ENCODE data around the gene MCC. TPM values are rescaled to one million over a fixed set of nuclear protein-coding genes. Genes with fewer than 3 reads are reported as not detected.
A peak's percentile ranks its signal among the peaks of the same experiment; 100 is the strongest.

MCC gene
- total RNA-seq, 2 donors from 2014 or later = 164 to 187 TPM

DNA sequence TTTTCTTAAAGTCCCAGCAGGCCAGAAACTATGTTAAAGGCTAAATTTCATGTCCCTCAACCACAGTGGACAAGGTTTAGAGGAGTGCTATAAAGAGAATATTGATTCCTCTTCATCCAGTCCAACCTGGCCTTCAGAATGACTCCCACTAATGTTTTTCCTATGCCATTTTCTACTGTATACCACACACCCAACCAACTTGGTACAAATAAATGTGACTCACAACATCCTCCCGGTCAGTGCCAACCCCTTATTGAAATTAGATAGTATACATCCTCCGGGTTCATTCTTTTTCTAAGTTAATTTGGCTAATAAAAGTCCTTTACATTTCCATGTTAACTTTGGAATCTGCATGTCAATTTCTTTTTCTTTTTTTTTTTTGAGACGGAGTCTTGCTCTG lies 268.6 kb downstream of the MCC start:
- no peaks in the 10 kb centered on the region for H3K27me3 ChIP-seq (ENCODE audit: control insufficient read depth, insufficient read depth, low read length, poor library complexity, severe bottlenecking)
- Mint-ChIP-seq H3K4me3 (no peak overlapping the region), H3K27ac (no peak overlapping the region), H3K9me3 (peaks cover 1% of the 10 kb centered on the region), H3K36me3 (ENCODE audit: low read depth) (peaks cover 27% of the 10 kb centered on the region), H3K4me1 (peaks cover 33% of the 10 kb centered on the region), H3K27me3 (ENCODE audit: insufficient read depth) (no peaks in the 10 kb centered on the region)
- no peak overlapping the region for H3K27ac ChIP-seq (ENCODE audit: low read depth, low read length)
- 84 to 97% methylated on average over 2 to 3 of the region's 3 CpGs for WGBS, 2 experiments (ENCODE audit: insufficient coverage in 1 of 2, insufficient read length in 1 of 2)
- TF ChIP-seq, protein P1, sequence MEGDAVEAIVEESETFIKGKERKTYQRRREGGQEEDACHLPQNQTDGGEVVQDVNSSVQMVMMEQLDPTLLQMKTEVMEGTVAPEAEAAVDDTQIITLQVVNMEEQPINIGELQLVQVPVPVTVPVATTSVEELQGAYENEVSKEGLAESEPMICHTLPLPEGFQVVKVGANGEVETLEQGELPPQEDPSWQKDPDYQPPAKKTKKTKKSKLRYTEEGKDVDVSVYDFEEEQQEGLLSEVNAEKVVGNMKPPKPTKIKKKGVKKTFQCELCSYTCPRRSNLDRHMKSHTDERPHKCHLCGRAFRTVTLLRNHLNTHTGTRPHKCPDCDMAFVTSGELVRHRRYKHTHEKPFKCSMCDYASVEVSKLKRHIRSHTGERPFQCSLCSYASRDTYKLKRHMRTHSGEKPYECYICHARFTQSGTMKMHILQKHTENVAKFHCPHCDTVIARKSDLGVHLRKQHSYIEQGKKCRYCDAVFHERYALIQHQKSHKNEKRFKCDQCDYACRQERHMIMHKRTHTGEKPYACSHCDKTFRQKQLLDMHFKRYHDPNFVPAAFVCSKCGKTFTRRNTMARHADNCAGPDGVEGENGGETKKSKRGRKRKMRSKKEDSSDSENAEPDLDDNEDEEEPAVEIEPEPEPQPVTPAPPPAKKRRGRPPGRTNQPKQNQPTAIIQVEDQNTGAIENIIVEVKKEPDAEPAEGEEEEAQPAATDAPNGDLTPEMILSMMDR (conservative IDR thresholded peaks at IDR 0.05) = no peak
- no peak overlapping the region for H3K4me3 ChIP-seq (ENCODE audit: low read length)
- no peak for DNase-seq
- H3K36me3 ChIP-seq (ENCODE audit: control insufficient read depth, insufficient read depth, low read length) = peaks cover 8% of the 10 kb centered on the region
- H3K4me1 ChIP-seq (ENCODE audit: control insufficient read depth, insufficient read depth, low read length) = peaks cover 21% of the 10 kb centered on the region
- no peaks in the 10 kb centered on the region for H3K9me3 ChIP-seq (ENCODE audit: control insufficient read depth, low read length)
- no peak overlapping the region for H3K9ac ChIP-seq (ENCODE audit: extremely low read depth, low read length, poor library complexity, severe bottlenecking)

DNA sequence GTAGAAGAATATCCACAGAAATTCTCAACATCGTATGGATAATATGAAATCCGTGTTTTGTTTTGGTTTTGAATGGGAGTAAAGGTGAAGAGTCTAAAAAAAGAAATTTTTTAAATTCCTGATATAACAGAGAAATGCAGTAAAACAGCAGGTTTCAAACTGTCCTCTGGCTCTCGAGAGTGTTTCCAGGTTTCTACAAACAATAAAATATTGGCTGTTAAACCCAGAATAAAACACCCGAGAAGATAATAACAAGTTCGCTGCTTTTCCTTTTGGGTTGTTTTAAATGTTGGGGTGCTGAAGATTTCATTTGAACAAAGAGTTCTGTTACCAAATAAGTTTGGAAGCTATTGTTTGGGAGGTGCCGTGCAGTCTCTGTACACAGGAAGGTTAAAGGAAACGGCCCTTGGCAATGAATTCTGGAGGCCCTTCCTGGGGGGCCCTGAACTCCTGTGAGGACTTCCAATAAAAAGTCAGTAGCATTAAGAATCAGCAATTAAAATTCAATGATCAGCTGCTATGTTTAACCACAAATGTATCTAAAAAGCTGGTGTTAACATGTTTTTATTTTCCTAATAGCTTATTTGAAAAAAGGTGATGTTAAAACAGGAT lies 269.2 kb downstream of the MCC start:
- H3K9me3 ChIP-seq (ENCODE audit: control insufficient read depth, low read length) = no peaks in the 10 kb centered on the region
- H3K9ac ChIP-seq (ENCODE audit: extremely low read depth, low read length, poor library complexity, severe bottlenecking) = no peak overlapping the region
- Mint-ChIP-seq H3K9me3 (peaks cover 1% of the 10 kb centered on the region), H3K4me1 (peaks cover 28% of the 10 kb centered on the region), H3K27ac (peak overlapping the region; percentile 41), H3K36me3 (ENCODE audit: low read depth) (peaks cover 27% of the 10 kb centered on the region), H3K27me3 (ENCODE audit: insufficient read depth) (no peaks in the 10 kb centered on the region), H3K4me3 (no peak overlapping the region)
- no peaks in the 10 kb centered on the region for H3K27me3 ChIP-seq (ENCODE audit: control insufficient read depth, insufficient read depth, low read length, poor library complexity, severe bottlenecking)
- 71 to 88% methylated on average over 5 to 7 of the region's 7 CpGs for WGBS, 2 experiments (ENCODE audit: insufficient coverage in 1 of 2, insufficient read length in 1 of 2)
- no peak for DNase-seq
- H3K4me1 ChIP-seq (ENCODE audit: control insufficient read depth, insufficient read depth, low read length) = peaks cover 21% of the 10 kb centered on the region
- no peak overlapping the region for H3K4me3 ChIP-seq (ENCODE audit: low read length)
- TF ChIP-seq, protein P1 (conservative IDR thresholded peaks at IDR 0.05) = no peak
- H3K36me3 ChIP-seq (ENCODE audit: control insufficient read depth, insufficient read depth, low read length) = peaks cover 8% of the 10 kb centered on the region
- H3K27ac ChIP-seq (ENCODE audit: low read depth, low read length) = no peak overlapping the region

GRCh38 chr5:113218200-113218599 lies 270.1 kb downstream of the MCC start:
- DNase-seq = peak; percentile 67
- Mint-ChIP-seq H3K36me3 (ENCODE audit: low read depth) (peaks cover 27% of the 10 kb centered on the region), H3K27ac (peak overlapping the region; percentile 59), H3K27me3 (ENCODE audit: insufficient read depth) (no peaks in the 10 kb centered on the region), H3K4me1 (peaks cover 26% of the 10 kb centered on the region), H3K4me3 (no peak overlapping the region), H3K9me3 (peaks cover 1% of the 10 kb centered on the region)
- TF ChIP-seq, protein P1 (conservative IDR thresholded peaks at IDR 0.05) = no peak
- no peak overlapping the region for H3K9ac ChIP-seq (ENCODE audit: extremely low read depth, low read length, poor library complexity, severe bottlenecking)
- H3K27ac ChIP-seq (ENCODE audit: low read depth, low read length) = no peak overlapping the region
- 39 to 67% methylated on average over 3 to 6 of the region's 8 CpGs for WGBS, 2 experiments (ENCODE audit: insufficient coverage in 1 of 2, insufficient read length in 1 of 2)
- H3K9me3 ChIP-seq (ENCODE audit: control insufficient read depth, low read length) = no peaks in the 10 kb centered on the region
- no peak overlapping the region for H3K4me3 ChIP-seq (ENCODE audit: low read length)
- no peaks in the 10 kb centered on the region for H3K27me3 ChIP-seq (ENCODE audit: control insufficient read depth, insufficient read depth, low read length, poor library complexity, severe bottlenecking)
- H3K36me3 ChIP-seq (ENCODE audit: control insufficient read depth, insufficient read depth, low read length) = peaks cover under 1% of the 10 kb centered on the region
- H3K4me1 ChIP-seq (ENCODE audit: control insufficient read depth, insufficient read depth, low read length) = peaks cover 21% of the 10 kb centered on the region
